ENCODE measurements around the gene TSPAN1.

DNA sequence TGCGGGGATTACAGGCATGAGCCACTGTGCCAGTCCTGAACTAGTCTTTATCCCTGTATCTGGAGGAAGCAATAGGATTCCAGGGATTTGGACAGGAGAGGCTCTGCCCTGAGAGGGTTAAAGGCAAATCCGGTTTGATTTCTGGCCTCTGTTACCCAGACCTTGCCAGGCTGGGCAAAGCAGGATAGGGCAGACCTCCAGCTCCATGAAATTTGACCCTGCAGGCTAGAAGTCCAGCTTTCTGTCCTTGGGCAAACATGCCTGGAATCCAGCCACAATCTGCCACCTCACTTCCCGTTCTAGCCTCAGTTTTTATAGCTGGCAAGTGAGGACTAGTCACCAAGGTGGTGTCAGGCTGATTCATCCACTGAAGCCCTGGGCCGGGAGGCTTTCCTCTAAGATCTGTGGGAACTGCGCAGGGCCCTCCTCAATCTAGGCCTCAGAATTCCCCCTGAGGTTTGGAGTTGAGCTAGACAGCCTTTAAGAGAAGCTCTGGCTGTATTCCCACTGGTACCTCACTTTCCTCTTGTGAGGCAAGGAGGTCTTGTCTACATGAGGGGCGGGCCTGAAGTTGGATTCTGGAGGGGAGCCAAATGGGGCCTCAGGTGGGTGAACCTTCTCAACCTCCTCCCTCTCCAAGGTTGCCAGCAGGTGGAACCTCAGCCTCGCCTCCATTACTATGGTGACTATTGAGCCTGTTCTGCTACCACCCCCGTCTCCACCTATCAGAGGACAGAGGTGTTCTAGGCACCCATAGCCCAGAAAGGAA, 8.4 kb downstream of the TSPAN1 start:
- TF ChIP-seq POLR2A (IDR thresholded peaks at IDR 0.05) = peak in 1 of 2 donors; percentile 35
- TF ChIP-seq CTCF (IDR thresholded peaks at IDR 0.05) = no peak

Data from uterus (tissue), 2 donors.